ENCODE results near the gene KCNMB1.

- TF ChIP-seq EZH2phosphoT487 (IDR thresholded peaks at IDR 0.05; ENCODE audit: insufficient read depth, low read depth), result no peak
- TF ChIP-seq EZH2 (IDR thresholded peaks at IDR 0.05; ENCODE audit: insufficient read depth, poor library complexity, severe bottlenecking), result no peak
Observed at GRCh38 chr5:170434966-170435605, 45.9 kb upstream of the KCNMB1 start.

Measured in GM23248 (cell line).